ENCODE data around the gene ZNF621. TPM values are rescaled to one million over a fixed set of nuclear protein-coding genes. Genes with fewer than 3 reads are reported as not detected.
A peak's percentile ranks its signal among the peaks of the same experiment; 100 is the strongest.
"Not testable (repeated sequence)": the region's sequence is repeated elsewhere in the genome, so short reads cannot be mapped to it uniquely, and the experiment has no call there.

The ZNF621 gene
- total and polyA plus RNA-seq, 9 of the 15 experiments (the other 6 are each of a cell fraction or from before 2014, with no cell fraction given) = 4.7 to 28.9 (median 20.6) TPM

DNA sequence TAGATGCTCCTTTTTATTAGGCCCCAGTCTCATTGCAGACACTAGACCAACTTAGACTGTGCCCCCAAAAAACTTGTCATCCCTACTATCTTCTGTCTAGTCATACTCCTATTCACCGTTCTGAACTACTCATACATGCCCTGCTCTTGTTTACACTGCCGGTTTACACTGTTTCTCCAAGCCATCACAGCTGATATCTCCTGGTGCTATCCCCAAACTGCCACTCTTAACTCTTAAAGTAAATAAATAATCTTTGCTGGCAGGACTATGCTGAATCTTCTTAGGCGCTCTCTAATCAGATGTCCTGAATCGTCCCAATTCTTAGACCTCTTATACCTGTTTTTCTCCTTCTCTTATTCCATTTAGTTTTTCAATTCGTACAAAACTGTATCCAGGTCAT, 40.9 kb downstream of the ZNF621 start:
- H4K20me1 ChIP-seq (replicated peaks; ENCODE audit: control insufficient read depth, insufficient read depth, low read length); FAIRE-seq; H3K9ac ChIP-seq (ENCODE audit: insufficient read depth in 1 of 2, low read depth in 2 of 2, low read length in 2 of 2); DNase-seq (ENCODE audit: extremely low read depth in 1 of 4, low spot score in 3 of 4); H3K79me2 ChIP-seq (ENCODE audit: control insufficient read depth, insufficient read depth, low read length); ATAC-seq; H3K36me3 ChIP-seq (ENCODE audit: control insufficient read depth, insufficient read depth, low read length); H2AFZ ChIP-seq (ENCODE audit: low read depth, low read length); BruUV-seq (replicated peaks); H3K27me3 ChIP-seq (ENCODE audit: control insufficient read depth in 2 of 2, insufficient read depth in 2 of 2, low read length in 2 of 2); H3K4me2 ChIP-seq (ENCODE audit: insufficient read depth, low read length); H3K4me3 ChIP-seq; in situ Hi-C loops (cut with MboI); intact Hi-C loops (cut with micrococcal nuclease); H3K9me1 ChIP-seq (ENCODE audit: control insufficient read depth, insufficient read depth, low read length); POLR2A ChIA-PET; H3K9me3 ChIP-seq (replicated peaks; ENCODE audit: control insufficient read depth, insufficient read depth, low read depth, low read length); H3K4me1 ChIP-seq (replicated peaks in 1 of 2; ENCODE audit: control insufficient read depth in 2 of 2, insufficient read depth in 2 of 2, low read length in 2 of 2); CTCF ChIA-PET (ENCODE audit: low intra/inter-chr PET ratio); H3K27ac ChIP-seq (ENCODE audit: extremely low read depth, low read depth, low read length): not testable (repeated sequence)
- 9% methylated on average over 5 of the region's 5 CpGs for WGBS (ENCODE audit: insufficient coverage, low coverage, missing lambda C conversion rate)
- TF ChIP-seq FOXA3 (CRISPR knock-in tag; conservative IDR thresholded peaks at IDR 0.05 in 1 of 2, IDR thresholded peaks at IDR 0.05 in 1 of 2) (peak in 1 of 2 experiments; percentile 43; a peak in 1 of 4 replicates), MEIS2 (IDR thresholded peaks at IDR 0.05; ENCODE audit: partially characterized antibody) (peak; percentile 27), FOXK2 (conservative IDR thresholded peaks at IDR 0.05 in 1 of 2, IDR thresholded peaks at IDR 0.05 in 1 of 2; ENCODE audit: low read depth in 2 of 2) (peak; percentile 59 to 61; a peak in 3 of 4 replicates)
- TF ChIP-seq, protein P1, sequence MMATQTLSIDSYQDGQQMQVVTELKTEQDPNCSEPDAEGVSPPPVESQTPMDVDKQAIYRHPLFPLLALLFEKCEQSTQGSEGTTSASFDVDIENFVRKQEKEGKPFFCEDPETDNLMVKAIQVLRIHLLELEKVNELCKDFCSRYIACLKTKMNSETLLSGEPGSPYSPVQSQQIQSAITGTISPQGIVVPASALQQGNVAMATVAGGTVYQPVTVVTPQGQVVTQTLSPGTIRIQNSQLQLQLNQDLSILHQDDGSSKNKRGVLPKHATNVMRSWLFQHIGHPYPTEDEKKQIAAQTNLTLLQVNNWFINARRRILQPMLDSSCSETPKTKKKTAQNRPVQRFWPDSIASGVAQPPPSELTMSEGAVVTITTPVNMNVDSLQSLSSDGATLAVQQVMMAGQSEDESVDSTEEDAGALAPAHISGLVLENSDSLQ (IDR thresholded peaks at IDR 0.05) = peak; percentile 55

DNA sequence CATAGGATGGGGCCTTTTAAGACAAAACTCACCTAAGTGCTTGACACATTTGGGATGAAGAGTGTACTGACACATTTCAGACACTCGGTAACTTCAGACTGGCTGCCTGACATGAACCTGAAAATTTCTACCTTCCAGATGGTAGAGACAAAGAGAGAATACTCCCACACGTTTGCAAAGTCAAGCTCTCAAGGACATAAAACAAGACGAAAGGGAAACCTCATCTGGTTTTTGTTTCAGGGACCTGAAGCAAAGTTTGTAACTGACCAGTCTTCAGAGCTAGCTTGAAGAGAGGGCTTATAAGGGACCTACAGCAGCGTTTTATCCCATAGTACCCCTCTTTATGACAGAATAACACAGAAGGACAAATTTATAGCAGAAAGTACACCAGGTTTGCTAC, 41.9 kb downstream of the ZNF621 start:
- Histone ChIP-seq H4K20me1 (replicated peaks; ENCODE audit: control insufficient read depth, insufficient read depth, low read length) (no peaks in the 10 kb centered on the region), H3K9me3 (replicated peaks; ENCODE audit: control insufficient read depth, insufficient read depth, low read depth, low read length) (no peaks in the 10 kb centered on the region), H3K4me1 (replicated peaks in 1 of 2; ENCODE audit: control insufficient read depth in 2 of 2, insufficient read depth in 2 of 2, low read length in 2 of 2) (no peaks in the 10 kb centered on the region), H3K27me3 (ENCODE audit: control insufficient read depth in 2 of 2, insufficient read depth in 2 of 2, low read length in 2 of 2) (peaks cover 0 to 5% of the 10 kb centered on the region in 2 experiments; a peak in 1 of 5 replicates), H3K9me1 (ENCODE audit: control insufficient read depth, insufficient read depth, low read length) (no peaks in the 10 kb centered on the region), H3K36me3 (ENCODE audit: control insufficient read depth, insufficient read depth, low read length) (no peaks in the 10 kb centered on the region), H3K4me3 (no peak overlapping the region), H3K79me2 (ENCODE audit: control insufficient read depth, insufficient read depth, low read length) (no peaks in the 10 kb centered on the region), H3K9ac (ENCODE audit: insufficient read depth in 1 of 2, low read depth in 2 of 2, low read length in 2 of 2) (no peak overlapping the region), H3K4me2 (ENCODE audit: insufficient read depth, low read length) (no peak overlapping the region), H3K27ac (ENCODE audit: extremely low read depth, low read depth, low read length) (no peak overlapping the region), H2AFZ (ENCODE audit: low read depth, low read length) (no peak overlapping the region)
- ChIA-PET CTCF (ENCODE audit: low intra/inter-chr PET ratio) (no interaction called here), POLR2A (interaction anchor here (1.7 kb wide), 1 partner anchor 10 kb away, joined by 4 read pairs; no protein-coding TSS in a partner anchor)
- FAIRE-seq (peak; percentile 19), DNase-seq (ENCODE audit: extremely low read depth in 1 of 4, low spot score in 3 of 4) (no peak), ATAC-seq (peak; percentile 35; the same call in 2 of the 3 replicates)
- TF ChIP-seq, protein P2, sequence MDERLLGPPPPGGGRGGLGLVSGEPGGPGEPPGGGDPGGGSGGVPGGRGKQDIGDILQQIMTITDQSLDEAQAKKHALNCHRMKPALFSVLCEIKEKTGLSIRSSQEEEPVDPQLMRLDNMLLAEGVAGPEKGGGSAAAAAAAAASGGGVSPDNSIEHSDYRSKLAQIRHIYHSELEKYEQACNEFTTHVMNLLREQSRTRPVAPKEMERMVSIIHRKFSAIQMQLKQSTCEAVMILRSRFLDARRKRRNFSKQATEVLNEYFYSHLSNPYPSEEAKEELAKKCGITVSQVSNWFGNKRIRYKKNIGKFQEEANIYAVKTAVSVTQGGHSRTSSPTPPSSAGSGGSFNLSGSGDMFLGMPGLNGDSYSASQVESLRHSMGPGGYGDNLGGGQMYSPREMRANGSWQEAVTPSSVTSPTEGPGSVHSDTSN (CRISPR knock-in tag; IDR thresholded peaks at IDR 0.05; ENCODE audit: low read depth) = no peak
- TF ChIP-seq, protein P2 (tag; conservative IDR thresholded peaks at IDR 0.05; ENCODE audit: low read depth) = peak; percentile 36; the same call in 1 of the 2 replicates
- no peak for TF ChIP-seq TRIM28 (IDR thresholded peaks at IDR 0.05)
- intact Hi-C loops (cut with micrococcal nuclease) (no loop called here), in situ Hi-C loops (cut with MboI) (no loop called here)
- BruUV-seq (replicated peaks) = no TSS peak
- WGBS (ENCODE audit: insufficient coverage, low coverage, missing lambda C conversion rate) = 4% methylated on average over 4 of the region's 4 CpGs
